ENCODE data around the gene TRNAU1AP.
"Not testable (repeated sequence)": the region's sequence is repeated elsewhere in the genome, so short reads cannot be mapped to it uniquely, and the experiment has no call there.

The TRNAU1AP gene

DNA sequence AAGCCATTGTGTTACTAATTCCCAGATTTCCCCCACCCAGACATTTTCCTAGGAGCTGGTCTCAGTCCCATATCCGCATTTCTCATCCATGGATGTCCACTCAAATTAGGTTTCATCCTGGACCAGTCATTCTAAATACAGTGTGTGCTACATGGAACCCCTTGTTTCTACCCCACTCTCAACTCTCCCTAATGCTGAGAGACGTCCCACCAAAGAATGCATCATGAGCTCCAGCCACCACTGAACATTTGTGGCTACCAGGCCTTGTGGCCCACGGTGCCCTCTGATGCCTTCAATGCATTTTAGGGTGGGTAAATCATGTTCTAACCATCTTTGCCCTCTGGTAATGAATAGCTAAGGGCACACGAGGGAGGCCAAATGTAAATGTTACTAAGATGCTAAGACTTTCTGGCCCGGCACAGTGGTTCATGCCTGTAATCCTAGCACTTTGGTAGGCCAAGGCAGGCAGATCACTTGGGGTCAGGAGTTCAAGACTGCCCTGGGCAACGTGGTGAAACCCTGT is 25.9 kb downstream of the TRNAU1AP start:
- no peak for DNase-seq

DNA sequence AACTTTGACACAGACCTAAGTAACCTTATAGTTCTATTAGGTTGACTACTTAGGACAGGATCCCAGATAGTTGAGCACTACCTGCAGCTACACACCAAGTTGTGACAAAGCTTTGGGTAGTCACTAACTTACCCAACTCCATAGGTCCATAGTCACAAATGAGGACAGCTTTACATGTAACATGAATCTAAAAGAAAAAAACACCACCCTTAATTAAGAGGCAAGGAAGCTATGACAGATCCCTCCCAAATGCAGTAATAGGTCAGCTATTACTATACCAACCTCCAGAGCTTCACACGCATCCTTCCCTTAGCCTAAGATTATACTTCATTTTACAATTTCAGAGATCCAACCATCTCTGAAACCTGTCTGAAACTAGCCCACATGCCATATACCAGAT is 26.5 kb downstream of the TRNAU1AP start:
- no peak for DNase-seq

DNA sequence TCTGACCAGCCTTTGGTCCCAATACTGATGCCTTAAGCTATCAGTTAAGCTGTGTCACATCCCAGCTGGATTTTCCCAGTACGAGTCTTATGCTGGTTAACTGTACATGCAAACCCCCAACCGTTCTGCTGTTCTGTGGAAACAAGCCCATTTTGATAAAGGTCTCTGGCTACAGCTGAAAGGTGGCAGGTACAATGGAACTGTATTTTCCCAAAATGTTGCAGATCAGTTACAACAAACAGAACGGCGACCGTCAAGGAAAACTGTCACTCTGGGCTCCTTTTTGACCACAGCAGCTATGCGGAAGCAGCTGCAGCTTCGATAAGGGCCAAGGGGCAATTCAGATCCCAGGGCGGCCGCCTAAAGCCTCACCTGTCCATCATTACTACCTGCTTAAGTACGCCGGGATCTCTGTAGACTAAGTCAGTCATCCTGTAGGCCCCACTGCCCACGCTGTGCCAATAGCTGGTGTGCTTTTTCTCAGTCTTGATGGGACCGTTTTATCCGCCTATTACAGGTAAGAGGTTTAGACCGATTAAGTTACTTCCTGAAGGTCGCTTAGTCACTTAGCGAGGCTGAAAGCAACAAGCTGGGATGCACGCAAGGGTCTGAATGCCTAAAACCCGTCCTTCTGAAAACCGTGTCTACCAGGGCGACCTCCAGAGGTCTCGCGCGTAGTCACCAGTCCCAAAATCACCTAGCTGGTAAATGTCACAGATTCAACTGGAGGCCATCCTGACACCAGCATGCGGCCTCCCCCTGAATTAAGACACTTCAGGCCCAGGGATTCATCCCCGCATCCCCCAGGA is 28.0 kb downstream of the TRNAU1AP start:
- peak; percentile 15 for DNase-seq

DNA sequence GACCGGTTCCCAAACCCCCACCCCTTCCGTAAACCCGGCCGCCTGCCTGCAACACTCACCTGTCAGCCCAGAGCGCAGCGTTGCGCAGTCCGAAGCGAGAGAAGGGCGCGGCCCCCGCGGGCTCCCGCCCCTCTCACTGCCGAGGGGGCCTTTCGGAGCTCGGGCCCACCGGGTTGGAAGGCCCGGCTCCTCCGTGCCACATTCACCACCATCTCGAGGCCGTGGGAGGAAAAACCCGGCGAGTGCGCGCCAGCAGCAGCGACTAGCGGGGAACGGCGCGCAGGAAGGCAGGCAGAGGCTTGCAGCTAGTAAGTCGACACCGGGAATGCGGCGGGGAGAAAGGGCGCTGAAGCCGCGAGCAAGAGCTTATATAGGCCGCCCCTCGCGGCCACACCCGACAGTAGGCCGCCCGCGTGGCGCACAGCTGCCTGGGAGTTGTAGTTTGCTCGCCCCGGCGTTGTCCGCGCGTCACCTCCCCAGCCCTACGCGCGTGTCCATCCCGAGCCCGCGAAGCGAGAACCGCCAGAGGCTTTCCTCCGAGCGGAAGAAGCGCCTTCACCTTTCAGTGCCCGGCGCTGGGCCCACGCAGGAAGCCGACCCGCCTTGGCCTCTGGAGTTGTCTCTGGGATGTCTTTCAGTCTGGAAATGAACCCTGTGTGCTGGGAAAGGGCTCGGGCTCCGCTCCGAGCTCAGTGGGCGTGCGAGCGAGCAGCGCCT is 28.8 kb downstream of the TRNAU1AP start:
- DNase-seq: peak; percentile 84

DNA sequence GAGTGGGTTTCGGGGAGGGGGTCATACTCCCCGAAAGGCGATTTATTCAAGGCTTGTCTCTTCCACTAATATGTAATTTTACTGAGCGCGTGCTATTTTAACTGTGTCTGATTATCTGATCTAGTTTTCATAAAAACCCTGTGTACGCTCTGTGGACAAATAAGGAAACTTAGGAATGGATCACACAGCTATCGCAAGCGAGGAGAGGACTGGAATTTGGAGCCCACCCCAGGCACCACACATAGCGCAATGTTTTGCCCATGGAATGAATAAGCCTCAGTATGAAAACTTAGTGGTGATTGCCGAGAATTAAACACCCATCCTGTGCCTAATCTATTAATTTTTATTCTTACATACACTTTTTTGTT is 29.3 kb downstream of the TRNAU1AP start:
- no peak for DNase-seq

DNA sequence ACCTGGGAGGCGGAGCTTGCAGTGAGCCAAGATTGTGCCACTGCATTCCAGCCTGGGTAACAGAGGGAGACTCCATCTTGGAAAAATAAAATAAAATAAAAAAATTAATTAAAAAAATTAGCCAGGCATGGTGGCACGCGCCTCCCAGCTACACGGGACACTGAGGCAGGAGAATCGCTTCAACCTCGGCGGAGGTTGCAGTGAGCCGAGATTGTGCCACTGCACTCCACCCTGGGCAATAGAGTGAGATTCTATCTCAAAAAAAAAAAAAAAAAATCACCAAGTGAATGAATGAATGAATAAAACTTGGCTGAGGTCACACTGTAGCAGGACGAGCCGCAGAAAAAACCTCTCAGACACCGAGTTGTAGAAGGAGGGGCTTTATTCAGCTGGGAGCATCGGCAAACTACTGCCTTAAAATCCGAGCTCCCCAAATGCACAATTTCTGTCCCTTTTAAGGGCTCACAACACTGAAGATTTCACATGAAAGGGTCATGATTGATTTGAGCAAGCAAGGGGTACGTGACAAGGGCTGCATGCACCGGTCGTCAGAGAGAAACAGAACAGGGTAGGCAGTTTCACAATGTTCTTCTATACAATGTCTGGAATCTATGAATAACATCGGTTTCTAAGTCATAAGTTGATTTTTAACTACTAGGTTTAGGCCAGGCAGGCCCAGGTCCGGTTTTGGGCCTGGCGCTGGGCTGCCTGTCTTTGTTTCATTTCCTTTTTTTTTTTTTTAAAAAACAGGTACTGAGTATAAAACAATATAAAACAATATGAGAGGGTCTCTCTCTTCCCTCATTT is 33.9 kb downstream of the TRNAU1AP start:
- DNase-seq: not testable (repeated sequence)

DNA sequence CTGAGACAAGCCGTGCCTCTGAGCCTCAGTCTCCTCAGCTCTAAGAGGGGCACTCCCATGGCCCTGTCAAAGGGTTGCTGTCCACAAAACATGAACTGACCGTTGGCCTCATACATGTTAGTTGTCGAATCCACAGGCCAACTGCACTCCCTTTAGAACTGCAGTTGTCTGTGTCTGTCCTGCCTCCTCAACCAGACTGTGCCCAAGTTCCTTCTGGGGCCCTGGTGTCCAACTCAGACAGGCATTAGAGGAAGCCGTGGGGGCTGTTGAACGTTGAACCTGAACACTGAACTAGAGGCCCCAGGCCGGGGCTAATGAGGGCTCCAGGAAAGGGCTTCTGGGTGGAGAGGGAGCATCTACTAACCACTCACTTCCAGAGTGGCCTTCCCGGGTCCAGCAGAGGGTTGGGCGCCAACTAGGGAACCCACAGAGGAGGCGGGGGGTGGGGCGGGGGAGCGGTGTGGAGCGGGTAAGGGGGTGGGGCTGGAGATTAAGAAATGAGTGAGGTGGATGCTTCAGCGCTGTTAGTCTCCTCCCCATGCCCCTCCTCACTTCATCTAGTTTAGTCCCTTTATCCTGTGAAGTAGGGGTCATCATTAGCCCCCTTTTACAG is 38.9 kb downstream of the TRNAU1AP start, which contains the start of gene RAB42:
Gene RAB42 (plus strand): TSS at position 558 of the 613 bp plus-strand sequence. CDS start 247 bp downstream, outside the sequence.
- DNase-seq: no peak

DNA sequence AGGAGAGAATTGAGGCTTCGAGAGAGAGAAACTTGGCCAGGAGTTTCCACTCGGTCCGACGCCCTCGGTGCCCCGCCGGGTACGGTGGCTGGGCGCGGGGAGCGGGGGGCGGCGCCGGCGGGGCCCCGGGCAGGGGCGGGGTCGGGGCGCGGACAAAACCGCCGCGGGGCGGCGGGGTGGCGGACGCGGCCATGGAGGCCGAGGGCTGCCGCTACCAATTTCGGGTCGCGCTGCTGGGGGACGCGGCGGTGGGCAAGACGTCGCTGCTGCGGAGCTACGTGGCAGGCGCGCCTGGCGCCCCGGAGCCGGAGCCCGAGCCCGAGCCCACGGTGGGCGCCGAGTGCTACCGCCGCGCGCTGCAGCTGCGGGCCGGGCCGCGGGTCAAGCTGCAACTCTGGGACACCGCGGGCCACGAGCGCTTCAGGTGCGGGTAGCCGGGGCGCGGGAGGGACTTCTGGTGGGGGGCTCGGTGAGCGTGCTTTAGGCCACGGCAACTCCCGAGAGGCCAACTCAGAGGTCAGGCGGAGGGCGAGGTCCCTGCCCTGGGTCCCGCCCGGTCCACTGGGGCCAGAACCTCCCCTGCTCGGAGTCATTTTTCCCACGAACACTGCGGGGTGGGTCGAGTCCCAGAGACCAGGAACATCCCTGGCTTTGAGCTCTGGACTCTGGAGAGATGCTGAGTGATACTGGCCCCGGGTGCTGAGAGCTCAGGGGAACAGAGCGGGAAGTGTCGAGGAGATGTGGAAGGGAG is 39.6 kb downstream of the TRNAU1AP start:
- no peak for DNase-seq

DNA sequence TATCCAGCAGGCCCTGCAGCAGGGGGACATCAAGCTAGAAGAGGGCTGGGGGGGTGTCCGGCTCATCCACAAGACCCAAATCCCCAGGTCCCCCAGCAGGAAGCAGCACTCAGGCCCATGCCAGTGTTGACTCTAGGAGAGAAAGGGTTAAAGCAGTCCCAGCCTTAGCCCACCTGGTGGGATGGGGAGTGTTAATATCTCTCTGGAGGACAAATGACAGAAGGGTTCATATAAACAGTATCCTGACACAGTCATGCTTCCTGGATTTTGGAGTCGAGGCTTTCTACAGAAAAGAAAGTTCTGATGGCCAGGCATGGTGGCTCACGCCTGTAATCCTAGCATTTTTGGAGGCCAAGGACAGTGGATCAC is 41.1 kb downstream of the TRNAU1AP start:
- not testable (repeated sequence) for DNase-seq

DNA sequence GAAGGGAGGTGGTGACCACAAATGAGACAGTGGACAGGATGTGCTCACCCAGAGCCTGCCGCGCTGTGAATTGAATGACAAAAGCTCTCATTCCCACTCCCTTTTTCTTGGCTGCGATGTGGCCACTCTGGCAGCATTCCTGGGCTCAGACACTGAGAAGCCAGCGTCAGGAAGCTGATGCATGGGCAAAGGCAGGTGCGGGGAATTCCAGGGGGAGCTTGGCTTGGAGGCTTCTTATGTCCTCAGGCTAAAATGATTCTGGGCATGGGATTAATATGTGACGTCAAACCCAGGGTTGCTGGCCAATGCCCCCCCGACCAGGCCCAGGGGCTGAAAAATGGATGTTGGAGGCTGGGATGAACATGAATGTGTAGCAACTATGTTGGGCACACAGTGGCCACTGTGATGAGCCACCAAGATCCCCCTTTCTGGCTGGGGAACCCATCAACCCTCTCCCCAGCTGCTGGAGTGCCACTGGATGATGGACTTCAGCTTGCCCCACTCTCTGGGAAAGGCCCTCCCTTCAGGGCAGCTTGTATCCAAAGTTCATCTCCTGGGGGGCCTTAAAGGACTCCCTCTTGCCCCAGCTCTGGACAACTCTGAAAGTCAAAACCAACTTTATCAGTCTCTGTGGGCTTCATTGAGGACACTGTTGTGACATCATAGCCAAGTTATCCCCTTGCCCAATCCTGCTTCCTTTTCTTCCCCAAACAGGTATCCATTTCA is 42.0 kb downstream of the TRNAU1AP start:
- not testable (repeated sequence) for DNase-seq

DNA sequence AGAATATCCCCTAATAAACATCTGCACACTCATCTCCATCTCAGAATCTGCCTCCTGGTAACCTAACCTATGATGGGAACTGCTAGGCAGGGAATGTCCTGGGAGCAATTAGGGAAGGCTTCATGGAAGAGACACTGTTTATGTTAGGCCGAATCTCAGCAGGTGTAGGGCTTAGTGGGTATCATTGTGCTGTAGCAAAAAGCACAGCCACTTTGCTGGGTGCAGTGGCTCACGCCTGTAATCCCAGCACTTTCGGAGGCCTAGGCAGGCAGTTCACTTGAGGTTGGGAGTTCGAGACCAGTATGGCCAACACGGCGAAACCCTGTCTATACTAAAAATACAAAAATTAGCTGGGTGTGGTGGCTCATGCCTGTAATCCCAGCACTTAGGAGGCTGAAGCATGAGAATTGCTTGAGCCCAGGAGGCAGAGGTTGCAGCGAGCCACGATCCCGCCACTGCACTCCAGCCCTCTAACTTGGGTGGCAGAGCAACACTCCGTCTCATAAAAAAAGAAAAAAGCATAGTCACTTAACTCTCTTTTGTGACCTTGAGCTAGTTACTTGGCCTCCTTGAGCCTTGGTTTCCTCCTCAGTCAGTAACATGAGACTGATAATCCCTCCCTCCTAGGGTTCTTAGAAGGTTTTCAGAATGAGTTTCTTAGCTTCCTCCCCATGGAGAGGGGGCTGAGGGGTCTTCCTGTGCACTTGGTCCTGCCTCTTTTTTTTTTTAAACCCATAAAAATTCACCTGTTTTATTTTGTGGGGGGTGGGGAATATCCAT is 42.7 kb downstream of the TRNAU1AP start:
- DNase-seq: no peak

DNA sequence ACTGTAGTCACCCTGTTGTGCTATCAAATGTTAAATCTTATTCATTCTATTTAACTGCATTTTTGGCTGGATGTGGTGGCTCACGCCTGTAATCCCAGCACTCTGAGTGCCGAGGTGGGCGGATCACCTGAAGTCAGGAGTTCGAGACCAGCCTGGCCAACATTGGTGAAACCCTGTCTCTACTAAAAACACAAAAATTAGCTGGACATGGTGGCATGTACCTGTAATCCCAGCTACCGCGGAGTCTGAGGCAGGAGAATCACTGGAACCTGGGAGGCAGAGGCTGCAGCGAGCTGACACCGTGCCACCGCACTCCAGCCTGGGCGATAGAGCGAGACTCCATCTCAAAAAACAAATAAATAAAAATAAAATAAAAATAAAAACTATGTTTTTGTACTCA is 43.4 kb downstream of the TRNAU1AP start:
- not testable (repeated sequence) for DNase-seq

DNA sequence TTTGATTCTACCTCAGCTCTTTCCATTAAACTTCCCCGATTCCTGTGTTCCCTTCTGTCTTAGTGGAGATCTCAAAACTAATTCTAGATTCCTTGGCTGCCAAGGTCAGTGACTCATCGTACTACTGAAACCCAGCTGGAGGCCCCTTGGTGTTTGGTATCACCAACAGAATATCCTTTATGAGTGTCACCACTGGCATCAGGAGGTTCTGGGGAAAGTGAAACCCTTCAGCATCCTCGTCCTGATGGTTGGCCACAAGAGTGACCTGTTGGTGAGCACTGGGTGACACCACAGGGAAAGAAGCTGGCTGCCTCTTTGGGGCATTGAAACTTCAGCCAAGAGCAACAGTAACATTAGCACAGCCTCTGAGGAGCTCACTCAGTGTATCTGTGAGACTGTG is 48.8 kb downstream of the TRNAU1AP start:
- peak; percentile 92 for DNase-seq

DNA sequence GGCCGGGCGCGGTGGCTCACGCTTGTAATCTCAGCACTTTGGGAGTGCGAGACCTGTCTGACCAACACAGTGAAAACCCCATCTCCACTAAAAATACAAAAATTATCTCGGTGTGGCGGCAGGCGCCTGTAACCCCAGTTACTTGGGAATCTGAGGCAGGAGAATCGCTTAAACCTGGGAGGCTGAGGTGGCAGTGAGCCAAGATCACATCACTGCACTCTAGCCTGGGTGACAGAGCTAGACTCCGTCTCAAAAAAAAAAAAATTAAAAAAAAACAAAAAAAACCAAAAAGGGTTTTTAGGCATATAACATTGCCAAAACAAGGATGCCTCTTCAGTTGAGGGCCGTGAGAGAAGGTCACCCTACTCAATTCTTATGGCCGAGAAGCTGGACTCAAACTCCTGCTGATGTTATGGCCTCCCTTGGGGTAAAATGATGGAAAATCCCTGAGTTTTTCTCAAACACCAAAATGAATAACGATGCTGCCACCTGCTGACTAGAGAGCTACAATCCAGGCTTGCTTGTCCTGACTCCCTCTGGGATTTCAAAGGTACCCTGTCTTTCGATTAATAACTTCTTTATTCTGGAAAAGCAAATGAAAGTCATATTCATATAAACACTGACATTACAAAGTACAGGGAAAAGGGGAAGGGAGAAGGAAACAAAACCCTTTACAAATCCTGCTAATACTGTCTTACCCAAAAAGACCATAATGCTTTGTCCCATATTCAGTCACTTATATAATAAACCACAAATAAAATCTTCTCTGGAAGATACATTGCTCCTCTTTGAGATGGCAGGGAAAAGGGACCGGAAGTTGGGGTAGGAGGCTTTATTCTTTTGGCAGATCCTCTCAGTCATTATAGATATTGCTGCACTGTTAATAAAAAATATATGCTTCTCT is 49.9 kb downstream of the TRNAU1AP start:
- DNase-seq: peak; percentile 83

DNA sequence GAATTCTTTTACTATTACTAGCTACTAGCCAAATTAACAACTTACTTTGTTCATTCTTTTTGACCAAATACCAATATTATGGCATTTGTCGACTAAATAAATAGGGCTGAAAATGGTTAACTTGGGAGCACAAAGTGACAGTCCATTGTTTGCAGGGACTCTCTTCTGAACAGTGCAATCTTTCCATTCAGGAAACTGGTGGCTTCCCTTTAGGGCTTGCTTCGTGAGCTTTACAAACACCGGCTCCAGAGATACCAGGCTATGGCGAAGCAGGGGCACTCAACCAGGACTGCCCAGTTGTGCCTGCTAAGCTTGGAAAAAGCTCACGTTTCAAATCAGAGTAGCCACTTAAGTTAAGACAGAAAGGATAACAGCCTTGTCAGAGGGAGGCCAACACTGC is 51.5 kb downstream of the TRNAU1AP start:
- no peak for DNase-seq

DNA sequence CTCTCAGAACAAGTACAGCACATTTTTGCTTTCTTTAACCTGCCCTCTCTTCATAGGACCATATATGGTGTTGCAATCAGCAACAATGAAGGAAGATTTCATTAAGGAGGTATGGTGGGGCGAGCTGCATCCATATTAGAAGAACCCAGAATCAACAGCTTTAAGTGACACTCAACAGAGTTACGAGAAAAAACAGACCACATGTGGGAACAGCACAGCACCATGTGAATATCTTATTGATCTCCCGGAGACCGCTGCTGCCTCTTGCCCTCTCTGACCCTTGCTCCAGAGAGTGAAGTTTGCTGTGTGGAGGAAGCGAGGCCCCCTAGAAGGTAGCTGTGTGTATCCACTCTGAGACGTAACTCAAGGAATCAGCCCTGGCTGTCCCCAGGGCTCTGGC is 52.1 kb downstream of the TRNAU1AP start:
- DNase-seq: no peak

DNA sequence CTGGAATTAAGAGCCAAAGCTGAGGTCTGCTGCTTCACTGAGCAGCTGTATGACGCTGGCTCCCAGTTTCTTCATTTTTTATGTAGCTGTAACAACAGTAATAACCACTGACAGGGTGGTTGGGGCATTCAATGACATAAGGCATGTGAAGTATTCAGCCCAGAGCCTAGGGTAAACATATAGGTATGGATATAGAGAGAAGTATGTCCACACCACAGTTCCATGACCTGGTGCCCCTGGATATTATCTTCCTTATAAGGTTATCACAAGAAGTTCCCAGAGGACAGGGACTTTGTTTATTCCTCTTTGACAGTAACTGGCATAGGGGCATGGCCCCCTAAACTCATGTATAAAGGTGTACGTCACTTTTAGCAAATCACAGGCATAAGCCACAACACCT is 53.9 kb downstream of the TRNAU1AP start:
- DNase-seq: no peak

DNA sequence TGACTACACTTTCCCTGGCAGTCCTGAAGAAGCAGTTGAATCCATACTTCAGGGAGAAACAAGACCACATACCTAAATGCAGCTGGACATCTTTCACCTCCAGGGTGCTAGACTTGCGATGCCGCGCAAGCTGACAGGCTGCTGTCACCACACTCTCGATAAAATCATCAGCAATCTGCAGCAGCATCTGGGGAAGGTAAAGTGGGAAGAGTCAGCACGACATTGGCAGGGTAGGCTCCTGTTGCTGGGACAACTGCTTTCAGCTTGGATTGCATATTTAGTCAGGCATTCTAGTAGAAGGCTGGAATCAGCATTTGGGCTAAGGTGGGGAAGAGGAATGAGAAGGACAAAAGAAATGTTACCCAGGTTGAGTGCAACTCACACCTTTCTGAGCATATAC is 60.3 kb downstream of the TRNAU1AP start:
- DNase-seq: no peak
